ENCODE measurements around the gene ATP10B.

- TF ChIP-seq EZH2 (IDR thresholded peaks at IDR 0.05; ENCODE audit: borderline replicate concordance) = no peak
- TF ChIP-seq, protein P1, sequence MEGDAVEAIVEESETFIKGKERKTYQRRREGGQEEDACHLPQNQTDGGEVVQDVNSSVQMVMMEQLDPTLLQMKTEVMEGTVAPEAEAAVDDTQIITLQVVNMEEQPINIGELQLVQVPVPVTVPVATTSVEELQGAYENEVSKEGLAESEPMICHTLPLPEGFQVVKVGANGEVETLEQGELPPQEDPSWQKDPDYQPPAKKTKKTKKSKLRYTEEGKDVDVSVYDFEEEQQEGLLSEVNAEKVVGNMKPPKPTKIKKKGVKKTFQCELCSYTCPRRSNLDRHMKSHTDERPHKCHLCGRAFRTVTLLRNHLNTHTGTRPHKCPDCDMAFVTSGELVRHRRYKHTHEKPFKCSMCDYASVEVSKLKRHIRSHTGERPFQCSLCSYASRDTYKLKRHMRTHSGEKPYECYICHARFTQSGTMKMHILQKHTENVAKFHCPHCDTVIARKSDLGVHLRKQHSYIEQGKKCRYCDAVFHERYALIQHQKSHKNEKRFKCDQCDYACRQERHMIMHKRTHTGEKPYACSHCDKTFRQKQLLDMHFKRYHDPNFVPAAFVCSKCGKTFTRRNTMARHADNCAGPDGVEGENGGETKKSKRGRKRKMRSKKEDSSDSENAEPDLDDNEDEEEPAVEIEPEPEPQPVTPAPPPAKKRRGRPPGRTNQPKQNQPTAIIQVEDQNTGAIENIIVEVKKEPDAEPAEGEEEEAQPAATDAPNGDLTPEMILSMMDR (IDR thresholded peaks at IDR 0.05; ENCODE audit: poor library complexity) = no peak
- no peak for TF ChIP-seq EZH2phosphoT487 (IDR thresholded peaks at IDR 0.05; ENCODE audit: low read depth, severe bottlenecking, unreplicated experiment)
Observed at GRCh38 chr5:160543395-160543794, 308.6 kb downstream of the ATP10B start.

Measured in hepatocyte (in vitro differentiated cells).